Kidney epithelial cell (primary cell): Measurements from ENCODE around the gene TAS2R16. TPM values are rescaled to one million over a fixed set of nuclear protein-coding genes. Genes with fewer than 3 reads are reported as not detected.

Experiments
- DNase-seq: peaks from one replicate; pipeline ENCODE4 v3.0.0-alpha.2; 2010; ENCODE audit warnings: low read depth
- H3K27me3 ChIP-seq: 2 replicates; pipeline ENCODE4 v1.6.0; 2011; ENCODE audit warnings: low read length; ENCODE audit not compliant: control insufficient read depth, insufficient read depth
- H3K36me3 ChIP-seq: 2 replicates; pipeline ENCODE4 v1.5.1; 2011; ENCODE audit warnings: low read length; ENCODE audit not compliant: control insufficient read depth, insufficient read depth
- H3K4me3 ChIP-seq: 2 replicates; pipeline ENCODE4 v1.5.1; 2011; ENCODE audit warnings: low read depth, mild to moderate bottlenecking, control low read depth, low read length
- total RNA-seq: library from RNA; depleted of rRNA; stranded (reverse); fragments of >200 nt; gene quantifications from 2 replicates; pipeline ENCODE4 v1.2.3, GENCODE V29; 2015
- TF ChIP-seq, protein P1 (sequence below): IDR thresholded peaks from 2 replicates; pipeline ENCODE4 v1.5.1; 2011; ENCODE audit warnings: mild to moderate bottlenecking, moderate library complexity, low read length, control low read depth, inconsistent platforms; ENCODE audit not compliant: insufficient read depth, poor library complexity, severe bottlenecking

The TAS2R16 gene
- total RNA-seq, 1 donor from 2014 or later, result not detected

DNA sequence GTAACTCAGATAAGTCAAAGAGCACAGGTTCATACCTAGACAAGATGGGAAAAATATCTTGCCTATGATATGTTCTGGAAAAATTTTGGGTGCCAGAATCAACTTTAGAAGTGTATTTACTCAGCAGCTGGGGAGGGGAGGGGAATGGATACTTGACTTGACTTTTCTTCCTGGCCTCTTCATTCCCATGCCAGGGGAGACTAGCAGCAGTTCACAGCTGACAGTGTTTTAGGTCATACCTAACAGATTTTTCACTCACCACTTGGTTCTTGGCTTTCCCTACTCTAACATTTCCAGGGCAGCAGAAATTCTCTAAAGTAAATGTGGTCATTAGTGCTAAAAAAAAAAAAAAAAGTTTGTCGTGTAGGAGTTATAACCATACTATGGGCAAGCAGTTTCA lies 46.3 kb downstream of the TAS2R16 start:
- TF ChIP-seq, protein P1, sequence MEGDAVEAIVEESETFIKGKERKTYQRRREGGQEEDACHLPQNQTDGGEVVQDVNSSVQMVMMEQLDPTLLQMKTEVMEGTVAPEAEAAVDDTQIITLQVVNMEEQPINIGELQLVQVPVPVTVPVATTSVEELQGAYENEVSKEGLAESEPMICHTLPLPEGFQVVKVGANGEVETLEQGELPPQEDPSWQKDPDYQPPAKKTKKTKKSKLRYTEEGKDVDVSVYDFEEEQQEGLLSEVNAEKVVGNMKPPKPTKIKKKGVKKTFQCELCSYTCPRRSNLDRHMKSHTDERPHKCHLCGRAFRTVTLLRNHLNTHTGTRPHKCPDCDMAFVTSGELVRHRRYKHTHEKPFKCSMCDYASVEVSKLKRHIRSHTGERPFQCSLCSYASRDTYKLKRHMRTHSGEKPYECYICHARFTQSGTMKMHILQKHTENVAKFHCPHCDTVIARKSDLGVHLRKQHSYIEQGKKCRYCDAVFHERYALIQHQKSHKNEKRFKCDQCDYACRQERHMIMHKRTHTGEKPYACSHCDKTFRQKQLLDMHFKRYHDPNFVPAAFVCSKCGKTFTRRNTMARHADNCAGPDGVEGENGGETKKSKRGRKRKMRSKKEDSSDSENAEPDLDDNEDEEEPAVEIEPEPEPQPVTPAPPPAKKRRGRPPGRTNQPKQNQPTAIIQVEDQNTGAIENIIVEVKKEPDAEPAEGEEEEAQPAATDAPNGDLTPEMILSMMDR, result no peak
- no peaks in the 10 kb centered on the region for H3K36me3 ChIP-seq
- H3K27me3 ChIP-seq, result no peaks in the 10 kb centered on the region
- no peak overlapping the region for H3K4me3 ChIP-seq
- DNase-seq, result no peak

Other genes with a start within 250 kb of the TAS2R16 start
- gene CADPS2, start 109.2 kb downstream of the TAS2R16 start, total RNA-seq, result 6.8 and 8.8 TPM in 2 replicates
- not detected in 2 replicates for gene SLC13A1, start 204.3 kb upstream of the TAS2R16 start, total RNA-seq